A673 (cell line): ENCODE data around the gene FHIT. TPM values are rescaled to one million over a fixed set of nuclear protein-coding genes. Genes with fewer than 3 reads are reported as not detected.

Experiments
- BruUV-seq: library from RNA; stranded (reverse); fragments of 400-500 nt; replicated peaks from 2 replicates; lab custom pipeline; 2021; lab: Mats Ljungman, UMichigan
- CTCF ChIA-PET: fragments of 300-600 bp; sonication (Branson Sonifier 250); formaldehyde crosslinking; loops from one replicate; lab custom pipeline; 2022; ENCODE audit warnings: antibody characterized with exemption; lab: Charles Lee
- POLR2A ChIA-PET: fragments of 300-600 bp; sonication (Branson Sonifier 250); formaldehyde crosslinking; loops from one replicate; lab custom pipeline; 2022; ENCODE audit warnings: antibody characterized with exemption; ENCODE audit not compliant: low non-redundant PET; lab: Charles Lee
- DNase-seq: peaks from one replicate; pipeline ENCODE4 v3.0.0-alpha.2; 2015; ENCODE audit warnings: low spot score
- H3K27ac ChIP-seq: fragments of 200-600 bp; sonication (generic); 2 replicates; pipeline ENCODE4 v1.5.1; 2016; ENCODE audit warnings: mixed run types, low read depth, mild to moderate bottlenecking, mixed read lengths, antibody characterized with exemption, low read length; ENCODE audit not compliant: poor library complexity, severe bottlenecking
- H3K27me3 ChIP-seq: fragments of 200-600 bp; sonication (generic); replicated peaks from 2 replicates; pipeline ENCODE4 v1.6.1; 2017; ENCODE audit warnings: mixed run types, low read depth, mild to moderate bottlenecking, mixed read lengths, antibody characterized with exemption, low read length; ENCODE audit not compliant: insufficient read depth, poor library complexity
- H3K36me3 ChIP-seq: fragments of 200-600 bp; sonication (generic); 2 replicates; pipeline ENCODE4 v1.6.1; 2016; ENCODE audit warnings: mixed run types, mild to moderate bottlenecking, mixed read lengths, antibody characterized with exemption, low read length; ENCODE audit not compliant: insufficient read depth, poor library complexity, severe bottlenecking
- H3K4me1 ChIP-seq: fragments of 200-600 bp; sonication (generic); 2 replicates; pipeline ENCODE4 v1.6.1; 2017; ENCODE audit warnings: mixed run types, mild to moderate bottlenecking, mixed read lengths, antibody characterized with exemption, low read length; ENCODE audit not compliant: insufficient read depth, poor library complexity, severe bottlenecking
- H3K4me3 ChIP-seq: fragments of 200-600 bp; sonication (generic); 2 replicates; pipeline ENCODE4 v1.5.1; 2016; ENCODE audit warnings: low read depth, mixed run types, mild to moderate bottlenecking, mixed read lengths, low read length; ENCODE audit not compliant: poor library complexity, severe bottlenecking
- H3K9me3 ChIP-seq: fragments of 200-600 bp; sonication (generic); 2 replicates; pipeline ENCODE4 v1.6.1; 2016; ENCODE audit warnings: mixed run types, low read depth, mild to moderate bottlenecking, mixed read lengths, antibody characterized with exemption, low read length; ENCODE audit not compliant: poor library complexity, severe bottlenecking
- EZH2 ChIP-seq: fragments of 200-600 bp; sonication (generic); IDR thresholded peaks from 2 replicates; pipeline ENCODE4 v1.6.1; 2017; ENCODE audit warnings: borderline replicate concordance, low read depth, mild to moderate bottlenecking, mixed read lengths, antibody characterized with exemption, low read length; ENCODE audit not compliant: poor library complexity, severe bottlenecking
- intact Hi-C: fragments of 100-400 bp; cut with micrococcal nuclease; formaldehyde crosslinking; loops from one replicate; pipeline ENCODE4 v1.10.0; 2022; ENCODE audit not compliant: unreplicated experiment
- total RNA-seq: library from RNA; stranded (reverse); gene quantifications from 2 replicates; pipeline ENCODE4 v1.2.3, GENCODE V29; 2021
- TF ChIP-seq, protein P1 (sequence below): fragments of 300-800, 200-600 bp; sonication (generic); conservative IDR thresholded peaks from 2 replicates; pipeline ENCODE4 v1.5.1; 2017; ENCODE audit warnings: low read depth, mild to moderate bottlenecking, antibody characterized with exemption, low read length, moderate library complexity, mixed read lengths

FHIT gene
- total RNA-seq, 1 experiment from 2014 or later = not detected

DNA sequence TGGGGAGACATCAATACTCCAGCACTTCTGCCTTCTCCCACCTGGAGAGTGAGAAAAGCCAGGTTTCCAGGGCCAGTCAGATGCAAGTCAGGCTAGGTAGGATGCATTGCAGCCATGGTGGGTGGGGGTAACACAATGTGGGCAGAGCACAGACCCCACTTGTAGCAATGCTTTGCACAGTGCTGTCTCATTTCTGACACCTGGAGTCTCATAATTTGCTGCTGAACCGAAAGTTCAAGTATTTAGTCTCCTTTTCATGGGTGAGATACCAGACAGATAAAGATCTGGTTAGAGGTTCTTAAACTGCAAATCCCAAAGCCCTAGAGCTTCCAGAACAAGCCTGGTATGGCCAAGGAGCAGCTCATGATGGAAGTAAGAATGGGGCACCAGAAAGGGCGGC is 1321.1 kb downstream of the FHIT start:
- intact Hi-C loops = no loop called here
- no peak for DNase-seq
- H3K27me3 ChIP-seq = no peaks in the 10 kb centered on the region
- H3K36me3 ChIP-seq = no peaks in the 10 kb centered on the region
- TF ChIP-seq EZH2 = no peak
- TF ChIP-seq, protein P1, sequence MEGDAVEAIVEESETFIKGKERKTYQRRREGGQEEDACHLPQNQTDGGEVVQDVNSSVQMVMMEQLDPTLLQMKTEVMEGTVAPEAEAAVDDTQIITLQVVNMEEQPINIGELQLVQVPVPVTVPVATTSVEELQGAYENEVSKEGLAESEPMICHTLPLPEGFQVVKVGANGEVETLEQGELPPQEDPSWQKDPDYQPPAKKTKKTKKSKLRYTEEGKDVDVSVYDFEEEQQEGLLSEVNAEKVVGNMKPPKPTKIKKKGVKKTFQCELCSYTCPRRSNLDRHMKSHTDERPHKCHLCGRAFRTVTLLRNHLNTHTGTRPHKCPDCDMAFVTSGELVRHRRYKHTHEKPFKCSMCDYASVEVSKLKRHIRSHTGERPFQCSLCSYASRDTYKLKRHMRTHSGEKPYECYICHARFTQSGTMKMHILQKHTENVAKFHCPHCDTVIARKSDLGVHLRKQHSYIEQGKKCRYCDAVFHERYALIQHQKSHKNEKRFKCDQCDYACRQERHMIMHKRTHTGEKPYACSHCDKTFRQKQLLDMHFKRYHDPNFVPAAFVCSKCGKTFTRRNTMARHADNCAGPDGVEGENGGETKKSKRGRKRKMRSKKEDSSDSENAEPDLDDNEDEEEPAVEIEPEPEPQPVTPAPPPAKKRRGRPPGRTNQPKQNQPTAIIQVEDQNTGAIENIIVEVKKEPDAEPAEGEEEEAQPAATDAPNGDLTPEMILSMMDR = no peak
- BruUV-seq = no TSS peak
- H3K4me1 ChIP-seq = no peaks in the 10 kb centered on the region
- CTCF ChIA-PET = no interaction called here
- POLR2A ChIA-PET = no interaction called here
- no peak overlapping the region for H3K27ac ChIP-seq
- no peak overlapping the region for H3K4me3 ChIP-seq
- no peaks in the 10 kb centered on the region for H3K9me3 ChIP-seq

DNA sequence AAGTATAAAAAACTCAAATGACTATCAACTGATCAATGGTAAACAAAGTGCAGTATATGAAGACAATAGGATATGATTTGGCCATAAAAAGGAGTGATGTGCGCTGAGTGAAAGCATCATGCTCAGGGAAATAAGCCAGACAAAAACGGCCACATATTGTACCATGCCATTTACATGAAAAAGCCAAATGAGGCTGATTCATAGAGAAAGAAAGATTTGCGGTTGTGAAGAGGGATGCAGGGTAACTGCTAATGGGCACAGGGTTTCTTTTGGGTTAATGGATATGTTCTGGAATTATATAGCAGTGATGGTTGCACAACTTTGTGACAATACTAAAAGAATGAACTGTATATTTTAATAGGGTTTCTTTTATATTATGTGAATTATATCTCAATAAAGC is 1324.2 kb downstream of the FHIT start:
- intact Hi-C loops = no loop called here
- Histone ChIP-seq H3K9me3 (no peaks in the 10 kb centered on the region), H3K27ac (no peak overlapping the region), H3K27me3 (no peaks in the 10 kb centered on the region), H3K36me3 (no peaks in the 10 kb centered on the region), H3K4me3 (no peak overlapping the region), H3K4me1 (no peaks in the 10 kb centered on the region)
- DNase-seq = no peak
- TF ChIP-seq EZH2 = no peak
- TF ChIP-seq, protein P1 = no peak
- CTCF ChIA-PET = no interaction called here
- POLR2A ChIA-PET = no interaction called here
- no TSS peak for BruUV-seq

DNA sequence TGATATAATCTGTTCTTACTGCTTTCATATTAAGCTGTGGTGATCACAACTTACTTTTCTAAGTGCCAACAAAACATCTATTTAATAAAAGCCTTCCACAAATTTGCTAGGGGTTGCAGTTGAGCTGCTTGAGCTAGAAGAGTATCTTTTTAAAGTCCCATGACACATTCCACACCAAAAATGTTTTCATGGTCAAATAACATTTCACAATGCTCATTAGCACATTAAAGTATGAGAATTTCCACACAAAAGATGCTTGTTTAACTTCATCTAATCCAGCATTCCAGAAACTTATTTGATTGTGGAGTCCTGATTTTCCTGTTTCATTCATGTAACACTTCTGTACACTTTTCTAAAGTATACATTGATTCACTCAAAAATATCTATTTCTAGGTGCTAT is 1325.3 kb downstream of the FHIT start:
- Histone ChIP-seq H3K36me3 (no peaks in the 10 kb centered on the region), H3K4me3 (no peak overlapping the region), H3K4me1 (no peaks in the 10 kb centered on the region), H3K27me3 (no peaks in the 10 kb centered on the region), H3K27ac (no peak overlapping the region), H3K9me3 (no peaks in the 10 kb centered on the region)
- POLR2A ChIA-PET = no interaction called here
- intact Hi-C loops = no loop called here
- CTCF ChIA-PET = no interaction called here
- BruUV-seq = no TSS peak
- TF ChIP-seq, protein P1 = no peak
- TF ChIP-seq EZH2 = no peak
- DNase-seq = no peak
